GM10266 (cell line): ENCODE data around the gene NAAA.
"Not testable (repeated sequence)": the region's sequence is repeated elsewhere in the genome, so short reads cannot be mapped to it uniquely, and the experiment has no call there.

Source experiments
- DNase-seq: peaks from one replicate; pipeline ENCODE4 v3.0.0; 2012; ENCODE audit errors: extremely low spot score
- CTCF ChIP-seq: IDR thresholded peaks from 2 replicates; pipeline ENCODE4 v1.5.1; 2012; ENCODE audit warnings: mild to moderate bottlenecking, low read depth; ENCODE audit not compliant: control insufficient read depth, insufficient read depth; ENCODE audit errors: missing control alignments

NAAA gene

GRCh38 chr4:75935628-75936027, 5.2 kb downstream of the NAAA start:
- TF ChIP-seq CTCF: no peak
- DNase-seq: no peak

GRCh38 chr4:75930152-75930551, 10.7 kb downstream of the NAAA start:
- DNase-seq: no peak
- no peak for TF ChIP-seq CTCF

GRCh38 chr4:75924916-75925315, 15.9 kb downstream of the NAAA start:
- not testable (repeated sequence) for DNase-seq

GRCh38 chr4:75924309-75924827, 16.4 kb downstream of the NAAA start:
- DNase-seq: no peak
- TF ChIP-seq CTCF: no peak

GRCh38 chr4:75922588-75922987, 18.2 kb downstream of the NAAA start:
- DNase-seq: no peak
- no peak for TF ChIP-seq CTCF

- DNase-seq: no peak
- no peak for TF ChIP-seq CTCF
Observed at GRCh38 chr4:75921910-75922309, 18.9 kb downstream of the NAAA start.

GRCh38 chr4:75920327-75920726, 20.5 kb downstream of the NAAA start:
- no peak for DNase-seq
- TF ChIP-seq CTCF: no peak

GRCh38 chr4:75919920-75920319, 20.9 kb downstream of the NAAA start:
- TF ChIP-seq CTCF: no peak
- no peak for DNase-seq
